ENCODE measurements around the gene THAP4. TPM values are rescaled to one million over a fixed set of nuclear protein-coding genes. Genes with fewer than 3 reads are reported as not detected.

The THAP4 gene
- total and polyA plus RNA-seq, 8 donors = 22.4 to 42.9 (median 27.1) TPM

- DNase-seq (peak in 1 of 6 donors; percentile 44), FAIRE-seq (no peak), ATAC-seq (no peak)
- Histone ChIP-seq H3K27ac (no peak overlapping the region), H3K4me3 (no peak overlapping the region), H3K36me3 (peaks cover 0 to 11% (median 0%) of the 10 kb centered on the region in 3 donors), H3K9me3 (no peaks in the 10 kb centered on the region), H3K27me3 (no peaks in the 10 kb centered on the region), H3K4me1 (no peaks in the 10 kb centered on the region)
- TF ChIP-seq CTCF (IDR thresholded peaks at IDR 0.05) = no peak
- 90 to 92% methylated on average over 22 of the region's 22 CpGs for WGBS, 2 donors
- intact Hi-C loops (cut with DNase I) = no loop called here
Observed at GRCh38 chr2:241678784-241679540, 42.0 kb upstream of the THAP4 start.

- ATAC-seq (no peak), FAIRE-seq (no peak), DNase-seq (peak in 1 of 6 donors; percentile 23)
- H3K9me3 ChIP-seq = no peaks in the 10 kb centered on the region
- no peaks in the 10 kb centered on the region for H3K27me3 ChIP-seq
- H3K4me1 ChIP-seq = no peaks in the 10 kb centered on the region
- no peak for TF ChIP-seq CTCF (IDR thresholded peaks at IDR 0.05)
- H3K36me3 ChIP-seq = peaks cover 0 to 11% (median 0%) of the 10 kb centered on the region in 3 donors
- H3K27ac ChIP-seq = no peak overlapping the region
- 91 to 92% methylated on average over 18 of the region's 18 CpGs for WGBS, 2 donors
- H3K4me3 ChIP-seq = no peak overlapping the region
- intact Hi-C loops (cut with DNase I) = no loop called here
Observed at GRCh38 chr2:241678307-241678706, 41.3 kb upstream of the THAP4 start.

DNA sequence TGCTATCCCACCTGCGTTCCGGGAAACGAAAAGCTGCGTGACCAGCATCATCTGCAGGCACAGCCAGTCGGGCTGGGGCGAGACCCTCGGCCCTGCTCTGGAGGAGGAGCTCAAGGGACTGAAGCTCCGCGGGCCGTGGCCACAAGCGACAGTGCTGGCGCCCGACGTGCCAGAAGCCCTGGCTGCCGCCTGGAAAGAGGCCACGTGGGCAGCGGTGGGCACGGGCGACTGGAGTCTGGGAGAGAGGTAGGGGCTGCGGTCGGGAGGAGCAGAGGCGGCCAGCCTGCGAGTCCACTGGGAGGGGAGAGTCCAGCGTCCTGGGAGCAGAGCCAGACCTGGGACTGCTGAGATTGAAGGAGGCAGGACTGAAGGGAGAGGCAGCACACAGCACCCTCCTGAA lies 40.4 kb upstream of the THAP4 start:
- Histone ChIP-seq H3K9me3 (no peaks in the 10 kb centered on the region), H3K27ac (no peak overlapping the region), H3K4me1 (no peaks in the 10 kb centered on the region), H3K27me3 (no peaks in the 10 kb centered on the region), H3K36me3 (peaks cover 0 to 13% (median 0%) of the 10 kb centered on the region in 3 donors), H3K4me3 (no peak overlapping the region)
- FAIRE-seq (no peak), ATAC-seq (no peak), DNase-seq (peak in 1 of 6 donors; percentile 72)
- intact Hi-C loops (cut with DNase I) = no loop called here
- 92 to 94% methylated on average over 24 of the region's 24 CpGs for WGBS, 2 donors
- no peak for TF ChIP-seq CTCF (IDR thresholded peaks at IDR 0.05)

GRCh38 chr2:241676665-241677064 lies 39.7 kb upstream of the THAP4 start:
- TF ChIP-seq CTCF (IDR thresholded peaks at IDR 0.05) = no peak
- no peaks in the 10 kb centered on the region for H3K9me3 ChIP-seq
- no peaks in the 10 kb centered on the region for H3K4me1 ChIP-seq
- FAIRE-seq = no peak
- H3K36me3 ChIP-seq = peaks cover 0 to 19% (median 0%) of the 10 kb centered on the region in 3 donors
- H3K27me3 ChIP-seq = no peaks in the 10 kb centered on the region
- DNase-seq = peak in 1 of 6 donors; percentile 71
- ATAC-seq = no peak
- intact Hi-C loops (cut with DNase I) = no loop called here
- WGBS, 2 donors = 89 to 92% methylated on average over 17 of the region's 17 CpGs
- no peak overlapping the region for H3K4me3 ChIP-seq
- no peak overlapping the region for H3K27ac ChIP-seq

GRCh38 chr2:241675885-241676284 lies 38.9 kb upstream of the THAP4 start:
- H3K36me3 ChIP-seq = peaks cover 0 to 24% (median 0%) of the 10 kb centered on the region in 3 donors
- peak in 1 of 6 donors; percentile 42 for DNase-seq
- H3K27me3 ChIP-seq = no peaks in the 10 kb centered on the region
- no peak for FAIRE-seq
- no peaks in the 10 kb centered on the region for H3K9me3 ChIP-seq
- H3K4me3 ChIP-seq = no peak overlapping the region
- no peak for TF ChIP-seq CTCF (IDR thresholded peaks at IDR 0.05)
- WGBS, 2 donors = 86 to 89% methylated on average over 17 of the region's 17 CpGs
- no peaks in the 10 kb centered on the region for H3K4me1 ChIP-seq
- intact Hi-C loops (cut with DNase I) = no loop called here
- no peak for ATAC-seq
- no peak overlapping the region for H3K27ac ChIP-seq
